ENCODE results near the gene PACRG. TPM values are rescaled to one million over a fixed set of nuclear protein-coding genes. Genes with fewer than 3 reads are reported as not detected.

The PACRG gene
- total and polyA plus RNA-seq, 10 of the 15 experiments (the other 5 are each of a cell fraction or from before 2014, with no cell fraction given): not detected

- no TSS peak for BruUV-seq (replicated peaks)
- ATAC-seq: no peak
- RAD21 ChIA-PET (ENCODE audit: unreplicated experiment): no interaction called here
These were observed 295.9 kb downstream of the PACRG start for GRCh38 chr6:163023700-163024099.

More at GRCh38 chr6:163023700-163024099, 295.9 kb downstream of the PACRG start:
- no peaks in the 10 kb centered on the region for H3K27me3 ChIP-seq (replicated peaks in 1 of 2; ENCODE audit: control insufficient read depth in 2 of 2, insufficient read depth in 2 of 2, low read length in 1 of 2)
- FAIRE-seq (no peak), DNase-seq (ENCODE audit: low read depth, low spot score) (no peak)
- in situ Hi-C loops (cut with MboI): no loop called here
- H3K9me3 ChIP-seq (replicated peaks; ENCODE audit: control insufficient read depth, insufficient read depth, low read length): no peaks in the 10 kb centered on the region
- SMC1A ChIA-PET (ENCODE audit: uncharacterized antibody, unreplicated experiment): no interaction called here
- H3K27ac ChIP-seq (ENCODE audit: control insufficient read depth, insufficient read depth): no peak overlapping the region
- no peaks in the 10 kb centered on the region for H3K4me1 ChIP-seq (ENCODE audit: control insufficient read depth, insufficient read depth, low read length)
- H2AFZ ChIP-seq (ENCODE audit: control insufficient read depth, low read depth, low read length): no peak overlapping the region
- H4K20me1 ChIP-seq (ENCODE audit: control insufficient read depth, insufficient read depth): no peaks in the 10 kb centered on the region
- H3K9ac ChIP-seq (ENCODE audit: control insufficient read depth, insufficient read depth, low read length): no peak overlapping the region
- POLR2A ChIA-PET: interaction anchor here (0.7 kb wide), 1 partner anchor 1619 kb away, joined by 3 read pairs; no protein-coding TSS in a partner anchor
- no peak overlapping the region for H3K4me2 ChIP-seq (ENCODE audit: control insufficient read depth, insufficient read depth)
- no peaks in the 10 kb centered on the region for H3K36me3 ChIP-seq (ENCODE audit: control insufficient read depth in 2 of 2, insufficient read depth in 2 of 2, low read length in 1 of 2)
- TF ChIP-seq CHD2 (IDR thresholded peaks at IDR 0.05; ENCODE audit: borderline replicate concordance, low read depth, low read length): no peak
- no peak for TF ChIP-seq EGR1 (IDR thresholded peaks at IDR 0.05; ENCODE audit: borderline replicate concordance in 1 of 2, low read depth in 2 of 2, low read length in 2 of 2)
- no peak for TF ChIP-seq ZNF24 (IDR thresholded peaks at IDR 0.05)
- TF ChIP-seq TARDBP (IDR thresholded peaks at IDR 0.05; ENCODE audit: borderline replicate concordance): no peak
- TF ChIP-seq, protein P1, sequence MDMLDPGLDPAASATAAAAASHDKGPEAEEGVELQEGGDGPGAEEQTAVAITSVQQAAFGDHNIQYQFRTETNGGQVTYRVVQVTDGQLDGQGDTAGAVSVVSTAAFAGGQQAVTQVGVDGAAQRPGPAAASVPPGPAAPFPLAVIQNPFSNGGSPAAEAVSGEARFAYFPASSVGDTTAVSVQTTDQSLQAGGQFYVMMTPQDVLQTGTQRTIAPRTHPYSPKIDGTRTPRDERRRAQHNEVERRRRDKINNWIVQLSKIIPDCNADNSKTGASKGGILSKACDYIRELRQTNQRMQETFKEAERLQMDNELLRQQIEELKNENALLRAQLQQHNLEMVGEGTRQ (IDR thresholded peaks at IDR 0.05; ENCODE audit: borderline replicate concordance, low read depth, low read length): no peak
- no peak for TF ChIP-seq ATF7 (IDR thresholded peaks at IDR 0.05; ENCODE audit: low read depth)
- TF ChIP-seq, protein P2, sequence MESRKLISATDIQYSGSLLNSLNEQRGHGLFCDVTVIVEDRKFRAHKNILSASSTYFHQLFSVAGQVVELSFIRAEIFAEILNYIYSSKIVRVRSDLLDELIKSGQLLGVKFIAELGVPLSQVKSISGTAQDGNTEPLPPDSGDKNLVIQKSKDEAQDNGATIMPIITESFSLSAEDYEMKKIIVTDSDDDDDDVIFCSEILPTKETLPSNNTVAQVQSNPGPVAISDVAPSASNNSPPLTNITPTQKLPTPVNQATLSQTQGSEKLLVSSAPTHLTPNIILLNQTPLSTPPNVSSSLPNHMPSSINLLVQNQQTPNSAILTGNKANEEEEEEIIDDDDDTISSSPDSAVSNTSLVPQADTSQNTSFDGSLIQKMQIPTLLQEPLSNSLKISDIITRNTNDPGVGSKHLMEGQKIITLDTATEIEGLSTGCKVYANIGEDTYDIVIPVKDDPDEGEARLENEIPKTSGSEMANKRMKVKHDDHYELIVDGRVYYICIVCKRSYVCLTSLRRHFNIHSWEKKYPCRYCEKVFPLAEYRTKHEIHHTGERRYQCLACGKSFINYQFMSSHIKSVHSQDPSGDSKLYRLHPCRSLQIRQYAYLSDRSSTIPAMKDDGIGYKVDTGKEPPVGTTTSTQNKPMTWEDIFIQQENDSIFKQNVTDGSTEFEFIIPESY (IDR thresholded peaks at IDR 0.05): no peak
- TF ChIP-seq, protein P3, sequence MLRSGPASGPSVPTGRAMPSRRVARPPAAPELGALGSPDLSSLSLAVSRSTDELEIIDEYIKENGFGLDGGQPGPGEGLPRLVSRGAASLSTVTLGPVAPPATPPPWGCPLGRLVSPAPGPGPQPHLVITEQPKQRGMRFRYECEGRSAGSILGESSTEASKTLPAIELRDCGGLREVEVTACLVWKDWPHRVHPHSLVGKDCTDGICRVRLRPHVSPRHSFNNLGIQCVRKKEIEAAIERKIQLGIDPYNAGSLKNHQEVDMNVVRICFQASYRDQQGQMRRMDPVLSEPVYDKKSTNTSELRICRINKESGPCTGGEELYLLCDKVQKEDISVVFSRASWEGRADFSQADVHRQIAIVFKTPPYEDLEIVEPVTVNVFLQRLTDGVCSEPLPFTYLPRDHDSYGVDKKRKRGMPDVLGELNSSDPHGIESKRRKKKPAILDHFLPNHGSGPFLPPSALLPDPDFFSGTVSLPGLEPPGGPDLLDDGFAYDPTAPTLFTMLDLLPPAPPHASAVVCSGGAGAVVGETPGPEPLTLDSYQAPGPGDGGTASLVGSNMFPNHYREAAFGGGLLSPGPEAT (IDR thresholded peaks at IDR 0.05; ENCODE audit: low read depth): no peak
- TF ChIP-seq KLF5 (IDR thresholded peaks at IDR 0.05; ENCODE audit: partially characterized antibody): no peak
- TF ChIP-seq POLR2AphosphoS5 (IDR thresholded peaks at IDR 0.05; ENCODE audit: low read length): no peak
- TF ChIP-seq HDGF (IDR thresholded peaks at IDR 0.05): no peak
- no peak for TF ChIP-seq NFYA (IDR thresholded peaks at IDR 0.05; ENCODE audit: borderline replicate concordance, low read depth, low read length)
- TF ChIP-seq, protein P4, sequence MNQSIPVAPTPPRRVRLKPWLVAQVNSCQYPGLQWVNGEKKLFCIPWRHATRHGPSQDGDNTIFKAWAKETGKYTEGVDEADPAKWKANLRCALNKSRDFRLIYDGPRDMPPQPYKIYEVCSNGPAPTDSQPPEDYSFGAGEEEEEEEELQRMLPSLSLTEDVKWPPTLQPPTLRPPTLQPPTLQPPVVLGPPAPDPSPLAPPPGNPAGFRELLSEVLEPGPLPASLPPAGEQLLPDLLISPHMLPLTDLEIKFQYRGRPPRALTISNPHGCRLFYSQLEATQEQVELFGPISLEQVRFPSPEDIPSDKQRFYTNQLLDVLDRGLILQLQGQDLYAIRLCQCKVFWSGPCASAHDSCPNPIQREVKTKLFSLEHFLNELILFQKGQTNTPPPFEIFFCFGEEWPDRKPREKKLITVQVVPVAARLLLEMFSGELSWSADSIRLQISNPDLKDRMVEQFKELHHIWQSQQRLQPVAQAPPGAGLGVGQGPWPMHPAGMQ (IDR thresholded peaks at IDR 0.05; ENCODE audit: borderline replicate concordance): no peak
- no peaks in the 10 kb centered on the region for H3K79me2 ChIP-seq (ENCODE audit: control insufficient read depth, insufficient read depth, low read length)
- intact Hi-C loops (cut with micrococcal nuclease; ENCODE audit: unreplicated experiment): no loop called here
- CTCF ChIA-PET: no interaction called here
- H3K4me3 ChIP-seq: no peak overlapping the region
- WGBS (ENCODE audit: insufficient coverage, insufficient replicate concordance, low lambda C conversion rate, missing lambda C conversion rate): 0% methylated on average over 1 of the region's 1 CpG
